HUES64 (cell line): ENCODE measurements around the gene DPEP2.
"Not testable (repeated sequence)": the region's sequence is repeated elsewhere in the genome, so short reads cannot be mapped to it uniquely, and the experiment has no call there.

ENCODE experiments used
- H3K27ac ChIP-seq: 2 replicates; pipeline ENCODE4 v1.7.0; 2013; ENCODE audit warnings: low read depth, low read length, inconsistent platforms
- H3K27me3 ChIP-seq: 2 replicates; pipeline ENCODE4 v1.6.1; 2013; ENCODE audit warnings: mild to moderate bottlenecking, low read length; ENCODE audit not compliant: insufficient read depth
- H3K36me3 ChIP-seq: 2 replicates; pipeline ENCODE4 v1.6.1; 2013; ENCODE audit warnings: mild to moderate bottlenecking, low read length; ENCODE audit not compliant: insufficient read depth
- H3K4me1 ChIP-seq: 2 replicates; pipeline ENCODE4 v1.6.1; 2013; ENCODE audit warnings: mild to moderate bottlenecking, low read length, moderate library complexity; ENCODE audit not compliant: insufficient read depth
- H3K4me3 ChIP-seq: 2 replicates; pipeline ENCODE4 v1.5.1; 2013; ENCODE audit warnings: mild to moderate bottlenecking, low read length, moderate library complexity
- H3K9ac ChIP-seq: 2 replicates; pipeline ENCODE4 v1.6.1; 2013; ENCODE audit warnings: mild to moderate bottlenecking, low read depth, low read length
- H3K9me3 ChIP-seq: 2 replicates; pipeline ENCODE4 v1.6.1; 2013; ENCODE audit warnings: low read depth, low read length; ENCODE audit not compliant: insufficient read depth
- WGBS: fragments of 150-250, 120-280 bp; methylation state at CpG from one replicate; pipeline ENCODE4 v1.1.7; 2013; ENCODE audit warnings: missing lambda C conversion rate; 5-methylcytosine and 5-hydroxymethylcytosine counted together

Gene DPEP2

GRCh38 chr16:68022728-68023537, 23.6 kb upstream of the DPEP2 start, which contains the start of the genes DDX28 and DUS2:
DDX28 (minus strand) TSS chr16:68023232; CDS start chr16:68023202, 30 bp downstream.
DUS2 (plus strand) TSS chr16:68023284; CDS start chr16:68038024, 14,740 bp downstream.
- Histone ChIP-seq H3K9me3 (no peaks in the 10 kb centered on the region), H3K4me3 (peak within 1 kb of the TSS; percentile 78), H3K27me3 (no peaks in the 10 kb centered on the region), H3K36me3 (peaks cover 29% of the 10 kb centered on the region), H3K4me1 (peaks cover 5% of the 10 kb centered on the region; the same call in 1 of the 2 replicates), H3K27ac (peak within 1 kb of the TSS; percentile 95), H3K9ac (peak within 1 kb of the TSS; percentile 97)
- under 1% methylated on average over 84 of the region's 84 CpGs for WGBS

DNA sequence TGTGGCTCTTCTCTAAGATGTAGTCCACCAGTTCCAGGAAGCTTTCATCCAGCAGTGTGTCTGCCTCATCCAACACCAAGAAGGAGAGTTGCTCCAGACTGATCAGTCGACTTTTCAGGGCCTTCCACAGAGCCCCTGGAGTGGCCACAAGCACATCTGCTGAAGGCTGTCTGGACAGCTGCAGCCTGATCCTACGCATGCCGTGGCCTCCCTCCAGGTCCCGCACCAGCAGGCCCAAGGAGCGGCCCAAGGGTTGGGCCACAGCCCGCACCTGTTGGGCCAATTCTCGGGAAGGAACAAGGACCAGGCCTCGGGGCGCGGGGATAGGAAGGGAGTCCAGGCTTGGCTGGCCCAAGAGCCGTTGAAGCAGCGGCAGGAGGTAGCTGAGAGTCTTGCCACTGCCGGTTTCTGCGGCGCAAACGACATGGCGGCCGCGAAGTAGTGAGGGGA, 23.0 kb upstream of the DPEP2 start:
- Histone ChIP-seq H3K9me3 (no peaks in the 10 kb centered on the region), H3K27me3 (no peaks in the 10 kb centered on the region), H3K9ac (peak overlapping the region; percentile 97), H3K27ac (peak overlapping the region; percentile 95), H3K4me3 (peak overlapping the region; percentile 78), H3K4me1 (peaks cover 5% of the 10 kb centered on the region; the same call in 1 of the 2 replicates), H3K36me3 (peaks cover 27% of the 10 kb centered on the region)
- 17% methylated on average over 19 of the region's 19 CpGs for WGBS

DNA sequence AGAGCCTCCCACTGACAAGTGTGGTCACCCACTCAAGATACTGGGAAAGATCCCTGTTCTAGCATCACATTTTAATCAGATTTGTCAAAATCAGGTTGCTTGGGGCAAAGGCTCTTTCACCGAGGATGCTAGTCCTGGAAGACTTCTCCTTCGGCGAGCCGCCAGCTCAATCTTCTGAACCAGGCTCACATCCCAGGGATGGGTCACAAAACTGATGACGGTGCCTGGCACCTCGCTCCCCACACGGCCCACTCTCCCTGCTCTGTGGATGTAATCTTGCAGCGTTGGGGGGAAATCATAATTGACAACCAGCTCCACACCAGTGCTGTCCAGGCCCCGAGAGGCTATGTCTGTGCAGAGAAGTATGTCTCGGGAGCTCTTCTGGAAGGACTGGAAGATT, 22.2 kb upstream of the DPEP2 start:
- Histone ChIP-seq H3K9me3 (no peaks in the 10 kb centered on the region), H3K27ac (no peak overlapping the region), H3K4me3 (peak overlapping the region; percentile 78), H3K27me3 (no peaks in the 10 kb centered on the region), H3K36me3 (peaks cover 24% of the 10 kb centered on the region), H3K4me1 (peaks cover 5% of the 10 kb centered on the region; the same call in 1 of the 2 replicates), H3K9ac (no peak overlapping the region)
- WGBS, result 92% methylated on average over 10 of the region's 10 CpGs

DNA sequence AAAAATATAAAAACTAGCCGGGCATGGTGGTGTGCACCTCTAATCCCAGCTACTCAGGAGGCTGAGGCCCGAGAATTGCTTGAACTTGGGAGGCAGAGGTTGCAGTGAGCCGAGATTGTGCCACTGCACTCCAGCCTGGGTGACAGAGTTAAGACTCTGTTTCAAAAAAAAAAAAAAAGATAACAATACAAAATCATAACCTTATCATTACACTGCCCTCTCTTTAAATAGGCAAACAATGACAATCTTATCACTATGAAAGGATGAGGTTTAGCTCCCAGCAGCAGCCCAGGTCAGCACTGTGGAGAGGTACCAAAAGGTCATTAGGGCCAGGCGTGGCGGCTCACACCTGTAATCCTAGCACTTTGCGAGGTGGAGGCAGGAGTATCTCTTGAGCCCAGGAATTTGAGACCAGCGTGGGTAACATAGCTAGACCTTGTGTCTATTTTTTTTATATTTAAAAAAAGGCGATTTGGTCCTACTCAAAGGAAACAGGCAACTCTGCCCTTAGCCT, 19.9 kb upstream of the DPEP2 start:
- H3K4me1 ChIP-seq, result peaks cover 5% of the 10 kb centered on the region; the same call in 1 of the 2 replicates
- H3K9ac ChIP-seq, result no peak overlapping the region
- H3K36me3 ChIP-seq, result peaks cover 12% of the 10 kb centered on the region
- H3K27ac ChIP-seq, result no peak overlapping the region
- no peak overlapping the region for H3K4me3 ChIP-seq
- H3K9me3 ChIP-seq, result no peaks in the 10 kb centered on the region
- H3K27me3 ChIP-seq, result no peaks in the 10 kb centered on the region
- 85% methylated on average over 8 of the region's 8 CpGs for WGBS

DNA sequence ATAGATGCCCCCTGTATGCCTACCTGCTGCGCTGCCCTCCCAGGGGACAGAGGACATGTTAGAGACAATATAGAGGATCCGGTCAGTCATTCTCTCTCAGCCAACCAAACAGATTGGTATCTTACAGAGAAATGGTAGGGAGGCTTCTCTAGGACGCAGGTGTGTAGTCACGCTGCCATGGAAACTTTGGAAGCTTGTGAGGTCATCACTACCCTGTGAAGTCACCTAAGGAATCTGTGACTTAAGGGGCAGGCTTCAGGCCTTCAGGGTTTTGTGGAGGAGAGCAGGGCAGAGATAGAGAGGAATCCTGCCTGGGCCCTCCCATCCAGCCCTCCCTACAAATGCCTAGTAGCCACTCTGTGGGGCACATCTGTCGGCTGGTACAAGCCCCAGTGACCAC, 16.4 kb upstream of the DPEP2 start, which contains the start of gene DPEP2NB:
Gene DPEP2NB (minus strand): TSS at position 231 of the 400 bp plus-strand sequence. CDS start 141 bp downstream, at position 90.
- Histone ChIP-seq H3K27ac (no peak within 1 kb of the TSS), H3K4me1 (no peaks in the 10 kb centered on the region), H3K9me3 (no peaks in the 10 kb centered on the region), H3K27me3 (no peaks in the 10 kb centered on the region), H3K36me3 (no peaks in the 10 kb centered on the region), H3K4me3 (no peak within 1 kb of the TSS), H3K9ac (no peak within 1 kb of the TSS)
- 88% methylated on average over 5 of the region's 5 CpGs for WGBS

DNA sequence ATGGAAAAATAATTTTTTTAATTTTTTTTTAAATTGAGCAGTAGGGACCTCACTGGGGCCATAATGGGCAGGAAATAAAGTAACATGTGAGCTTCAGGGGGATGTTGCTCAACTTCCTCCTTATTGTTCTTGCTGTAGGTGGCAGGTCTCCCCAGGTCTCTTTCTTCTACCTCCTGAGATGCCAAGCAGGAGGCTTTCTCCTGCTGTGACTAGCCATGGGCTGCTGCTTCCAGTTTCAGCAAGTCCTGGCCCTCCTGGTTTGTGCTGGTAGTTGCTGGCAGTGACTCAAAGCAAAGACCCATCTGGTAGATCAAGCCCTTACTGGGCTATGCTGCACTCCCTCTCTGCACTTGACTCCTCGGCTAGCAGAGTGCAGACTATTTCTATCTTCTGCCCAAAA, 14.2 kb upstream of the DPEP2 start:
- Histone ChIP-seq H3K4me1 (peaks cover 5% of the 10 kb centered on the region; the same call in 1 of the 2 replicates), H3K9ac (no peak overlapping the region), H3K27me3 (no peaks in the 10 kb centered on the region), H3K4me3 (no peak overlapping the region), H3K27ac (no peak overlapping the region), H3K36me3 (no peaks in the 10 kb centered on the region), H3K9me3 (no peaks in the 10 kb centered on the region)
- WGBS, result 89% methylated on average over 1 of the region's 1 CpG

DNA sequence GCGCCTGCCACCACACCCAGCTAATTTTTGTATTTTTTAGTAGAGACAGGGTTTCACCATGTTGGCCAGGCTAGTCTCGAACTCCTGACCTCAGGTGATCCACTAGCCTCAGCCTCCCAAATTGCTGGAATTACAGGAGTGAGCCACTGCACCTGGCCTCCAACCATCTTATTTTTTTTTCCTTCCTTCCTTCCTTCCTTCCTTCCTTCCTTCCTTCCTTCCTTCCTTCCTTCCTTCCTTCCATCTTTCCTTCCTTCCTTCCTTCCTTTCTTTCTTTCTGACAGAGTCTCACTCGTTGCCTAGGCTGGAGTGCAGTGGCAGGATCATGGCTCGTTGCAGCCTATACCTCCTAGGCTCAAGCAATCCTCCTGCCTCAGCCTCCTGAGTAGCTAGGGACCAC, 10.6 kb upstream of the DPEP2 start:
- H3K4me3 ChIP-seq, H3K9ac ChIP-seq, H3K27me3 ChIP-seq, H3K4me1 ChIP-seq, H3K9me3 ChIP-seq, H3K27ac ChIP-seq, H3K36me3 ChIP-seq: not testable (repeated sequence)
- 92% methylated on average over 3 of the region's 4 CpGs for WGBS

GRCh38 chr16:68009157-68009735, 10.0 kb upstream of the DPEP2 start:
- Histone ChIP-seq H3K9ac (no peak overlapping the region), H3K27me3 (no peaks in the 10 kb centered on the region), H3K36me3 (no peaks in the 10 kb centered on the region), H3K27ac (no peak overlapping the region), H3K4me1 (peaks cover 5% of the 10 kb centered on the region; the same call in 1 of the 2 replicates), H3K9me3 (no peaks in the 10 kb centered on the region), H3K4me3 (no peak overlapping the region)
- 67% methylated on average over 9 of the region's 9 CpGs for WGBS

- Histone ChIP-seq H3K9ac (no peak overlapping the region), H3K36me3 (no peaks in the 10 kb centered on the region), H3K4me1 (peaks cover 5% of the 10 kb centered on the region; the same call in 1 of the 2 replicates), H3K9me3 (no peaks in the 10 kb centered on the region), H3K27ac (peak overlapping the region; percentile 9; the same call in 1 of the 2 replicates), H3K27me3 (no peaks in the 10 kb centered on the region), H3K4me3 (no peak overlapping the region)
- WGBS, result 59% methylated on average over 6 of the region's 6 CpGs
These were observed 6.6 kb upstream of the DPEP2 start for GRCh38 chr16:68005786-68006286.

DNA sequence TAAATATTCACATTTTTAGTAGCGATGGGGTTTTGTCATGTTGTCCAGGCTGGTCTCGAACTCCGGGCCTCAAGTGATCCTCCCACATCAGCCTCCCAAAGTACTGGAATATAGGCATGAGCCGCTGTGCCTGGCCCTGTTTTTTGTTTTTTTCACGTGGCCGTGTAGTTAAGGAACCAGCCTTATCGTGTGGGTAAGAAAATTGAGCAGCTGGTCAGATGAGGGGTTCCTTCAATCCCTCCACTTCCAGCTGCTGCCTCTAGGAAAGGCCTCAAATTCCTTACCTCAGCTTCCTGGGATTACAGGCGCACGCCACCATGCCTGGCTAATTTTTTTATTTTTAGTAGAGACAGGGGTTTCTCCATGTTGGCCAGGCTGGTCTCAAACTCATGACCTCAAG, 5.9 kb upstream of the DPEP2 start:
- Histone ChIP-seq H3K9ac (no peak overlapping the region), H3K27me3 (no peaks in the 10 kb centered on the region), H3K9me3 (no peaks in the 10 kb centered on the region), H3K4me1 (peaks cover 5% of the 10 kb centered on the region; the same call in 1 of the 2 replicates), H3K4me3 (no peak overlapping the region), H3K36me3 (no peaks in the 10 kb centered on the region), H3K27ac (no peak overlapping the region)
- 94% methylated on average over 9 of the region's 9 CpGs for WGBS

DNA sequence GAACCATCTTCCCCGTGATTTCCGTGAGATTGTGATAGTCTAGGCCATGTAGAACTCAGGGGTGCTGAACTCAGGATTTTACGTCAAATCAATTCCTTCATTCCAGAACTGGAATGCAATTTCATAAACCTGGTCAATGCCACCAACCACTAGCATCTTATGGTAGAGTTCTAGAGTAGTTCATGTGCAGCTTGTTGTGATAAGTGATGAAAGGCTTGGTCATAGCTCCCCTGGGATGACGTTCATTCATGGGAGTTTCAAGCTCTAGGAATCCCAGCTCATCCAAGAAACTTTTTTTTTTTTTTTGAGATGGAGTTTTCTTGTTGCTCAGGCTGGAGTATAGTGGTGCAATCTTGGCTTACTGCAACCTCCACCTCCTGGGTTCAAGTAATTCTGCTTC, 3.7 kb upstream of the DPEP2 start:
- Histone ChIP-seq H3K4me1 (no peaks in the 10 kb centered on the region), H3K4me3 (no peak overlapping the region), H3K36me3 (no peaks in the 10 kb centered on the region), H3K27ac (no peak overlapping the region), H3K9ac (no peak overlapping the region), H3K9me3 (no peaks in the 10 kb centered on the region), H3K27me3 (no peaks in the 10 kb centered on the region)
- 92% methylated on average over 4 of the region's 4 CpGs for WGBS
